Measurements from ENCODE around the gene COL6A2. TPM values are rescaled to one million over a fixed set of nuclear protein-coding genes. Genes with fewer than 3 reads are reported as not detected.

The COL6A2 gene
- polyA plus RNA-seq, 3 donors, result 0.01 TPM; not detected in 2

DNA sequence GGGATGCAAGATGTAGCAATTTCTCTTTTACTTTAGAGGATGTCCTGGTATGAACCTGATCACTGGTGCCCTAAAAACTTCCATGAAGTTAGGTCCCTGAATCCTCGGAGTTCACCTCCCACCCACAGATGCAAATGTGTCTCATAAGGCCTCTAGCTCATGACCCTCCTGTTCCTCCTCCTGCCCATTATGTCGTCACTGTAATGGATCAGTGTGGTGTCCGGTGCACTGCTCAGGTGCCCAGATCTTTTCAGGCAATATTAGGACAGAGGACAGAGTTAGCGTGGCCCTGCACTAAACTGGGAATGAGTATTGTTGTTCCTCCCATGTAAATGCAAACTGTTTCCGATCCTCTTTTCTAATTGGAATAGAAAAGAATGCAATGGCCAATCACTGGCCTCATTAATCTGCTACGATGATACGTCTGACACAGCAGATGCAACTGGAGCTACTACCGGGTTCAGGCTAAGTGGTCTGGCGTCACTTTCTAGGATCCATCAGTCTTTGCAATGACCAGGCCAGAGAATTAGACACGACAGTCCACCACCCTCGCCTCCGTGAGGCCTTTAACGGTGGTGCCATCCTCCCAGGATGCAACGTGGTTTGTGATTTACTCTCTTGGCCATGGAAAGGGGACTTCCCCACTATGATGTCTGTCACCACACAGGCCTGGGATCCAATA, 3.4 kb upstream of the COL6A2 start:
- Histone ChIP-seq H3K36me3 (replicated peaks in 1 of 2; ENCODE audit: control insufficient read depth in 1 of 2, insufficient read depth in 2 of 2, low read length in 2 of 2) (no peaks in the 10 kb centered on the region), H3K4me3 (replicated peaks in 1 of 3; ENCODE audit: low read depth in 2 of 3, low read length in 3 of 3) (no peak overlapping the region), H2AFZ (ENCODE audit: insufficient read depth, low read depth, low read length, poor library complexity, severe bottlenecking) (no peak overlapping the region), H3K27ac (ENCODE audit: low read depth in 1 of 2, low read length in 2 of 2) (no peak overlapping the region), H3K4me1 (ENCODE audit: control insufficient read depth in 1 of 2, insufficient read depth in 2 of 2, low read length in 2 of 2) (no peaks in the 10 kb centered on the region), H4K20me1 (ENCODE audit: insufficient read depth, low read length) (no peaks in the 10 kb centered on the region), H3K4me2 (replicated peaks; ENCODE audit: extremely low read depth, low read length, poor library complexity, severe bottlenecking) (no peak overlapping the region), H3K9ac (ENCODE audit: insufficient read depth, low read length, poor library complexity, severe bottlenecking) (no peak overlapping the region), H3K79me2 (ENCODE audit: insufficient read depth, low read length) (no peaks in the 10 kb centered on the region), H3K27me3 (ENCODE audit: control insufficient read depth in 2 of 2, insufficient read depth in 2 of 2, low read length in 2 of 2) (peaks cover 0 to 21% of the 10 kb centered on the region in 2 donors), H3K9me3 (replicated peaks in 1 of 2; ENCODE audit: control insufficient read depth in 1 of 2, insufficient read depth in 1 of 2, low read length in 2 of 2) (peaks cover 0 to 6% of the 10 kb centered on the region in 2 donors)
- Mint-ChIP-seq H3K4me3 (no peak overlapping the region), H3K4me1 (no peaks in the 10 kb centered on the region), H3K27ac (no peak overlapping the region), H3K9me3 (peaks cover 3 to 24% (median 12%) of the 10 kb centered on the region in 7 donors), H3K36me3 (no peaks in the 10 kb centered on the region), H3K27me3 (ENCODE audit: low read depth in 3 of 3) (peaks cover 22 to 29% (median 23%) of the 10 kb centered on the region in 3 donors)
- TF ChIP-seq, protein P1, sequence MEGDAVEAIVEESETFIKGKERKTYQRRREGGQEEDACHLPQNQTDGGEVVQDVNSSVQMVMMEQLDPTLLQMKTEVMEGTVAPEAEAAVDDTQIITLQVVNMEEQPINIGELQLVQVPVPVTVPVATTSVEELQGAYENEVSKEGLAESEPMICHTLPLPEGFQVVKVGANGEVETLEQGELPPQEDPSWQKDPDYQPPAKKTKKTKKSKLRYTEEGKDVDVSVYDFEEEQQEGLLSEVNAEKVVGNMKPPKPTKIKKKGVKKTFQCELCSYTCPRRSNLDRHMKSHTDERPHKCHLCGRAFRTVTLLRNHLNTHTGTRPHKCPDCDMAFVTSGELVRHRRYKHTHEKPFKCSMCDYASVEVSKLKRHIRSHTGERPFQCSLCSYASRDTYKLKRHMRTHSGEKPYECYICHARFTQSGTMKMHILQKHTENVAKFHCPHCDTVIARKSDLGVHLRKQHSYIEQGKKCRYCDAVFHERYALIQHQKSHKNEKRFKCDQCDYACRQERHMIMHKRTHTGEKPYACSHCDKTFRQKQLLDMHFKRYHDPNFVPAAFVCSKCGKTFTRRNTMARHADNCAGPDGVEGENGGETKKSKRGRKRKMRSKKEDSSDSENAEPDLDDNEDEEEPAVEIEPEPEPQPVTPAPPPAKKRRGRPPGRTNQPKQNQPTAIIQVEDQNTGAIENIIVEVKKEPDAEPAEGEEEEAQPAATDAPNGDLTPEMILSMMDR (IDR thresholded peaks at IDR 0.05), result no peak
- intact Hi-C loops (cut with micrococcal nuclease), result no loop called here
- DNase-seq, result no peak
- 80% methylated on average over 13 of the region's 14 CpGs for WGBS (ENCODE audit: insufficient coverage)

DNA sequence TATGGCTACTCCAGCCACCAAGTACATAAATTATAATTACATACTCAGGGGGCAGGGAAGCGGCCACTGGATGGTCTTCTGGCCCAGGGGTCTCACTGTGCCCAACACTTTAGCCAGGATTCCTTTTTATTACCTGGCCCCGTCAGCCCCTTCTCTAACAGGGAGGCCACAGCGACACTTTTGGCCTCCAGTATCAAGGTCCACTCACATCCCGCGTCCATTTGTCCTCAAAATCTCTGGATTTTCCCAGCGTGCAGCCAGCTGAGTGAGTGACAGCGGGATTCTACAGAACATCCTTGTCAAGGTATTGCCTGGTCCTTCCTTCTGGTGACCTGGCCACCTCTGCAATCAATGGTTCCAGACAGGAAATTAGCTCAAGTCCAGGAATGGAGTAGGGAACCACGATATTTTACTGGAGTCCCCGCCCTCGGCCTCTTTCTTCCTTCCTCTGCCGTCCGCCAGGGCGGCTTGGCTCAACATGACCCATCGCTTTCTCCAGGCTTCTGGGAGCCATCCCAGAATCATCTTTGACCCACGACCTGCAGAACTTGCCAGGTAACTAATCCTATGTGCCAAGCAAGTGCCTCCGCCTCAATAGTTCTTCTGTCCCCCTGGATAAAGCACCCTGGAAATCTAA, 2.7 kb upstream of the COL6A2 start:
- H3K27ac ChIP-seq (ENCODE audit: low read depth in 1 of 2, low read length in 2 of 2), result no peak overlapping the region
- H3K27me3 Mint-ChIP-seq (ENCODE audit: low read depth in 3 of 3), result peaks cover 28 to 36% (median 29%) of the 10 kb centered on the region in 3 donors
- H3K36me3 Mint-ChIP-seq, result no peaks in the 10 kb centered on the region
- H3K4me3 ChIP-seq (replicated peaks in 1 of 3; ENCODE audit: low read depth in 2 of 3, low read length in 3 of 3), result no peak overlapping the region
- H3K4me1 Mint-ChIP-seq, result no peaks in the 10 kb centered on the region
- no peaks in the 10 kb centered on the region for H3K79me2 ChIP-seq (ENCODE audit: insufficient read depth, low read length)
- H3K9ac ChIP-seq (ENCODE audit: insufficient read depth, low read length, poor library complexity, severe bottlenecking), result no peak overlapping the region
- no peaks in the 10 kb centered on the region for H3K4me1 ChIP-seq (ENCODE audit: control insufficient read depth in 1 of 2, insufficient read depth in 2 of 2, low read length in 2 of 2)
- TF ChIP-seq, protein P1 (IDR thresholded peaks at IDR 0.05), result no peak
- WGBS (ENCODE audit: insufficient coverage), result 76% methylated on average over 16 of the region's 16 CpGs
- H3K9me3 Mint-ChIP-seq, result peaks cover 5 to 26% (median 14%) of the 10 kb centered on the region in 7 donors
- intact Hi-C loops (cut with micrococcal nuclease), result no loop called here
- H3K4me3 Mint-ChIP-seq, result no peak overlapping the region
- H3K36me3 ChIP-seq (replicated peaks in 1 of 2; ENCODE audit: control insufficient read depth in 1 of 2, insufficient read depth in 2 of 2, low read length in 2 of 2), result no peaks in the 10 kb centered on the region
- DNase-seq, result no peak
- no peaks in the 10 kb centered on the region for H4K20me1 ChIP-seq (ENCODE audit: insufficient read depth, low read length)
- H3K27ac Mint-ChIP-seq, result peak overlapping the region in 1 of 7 donors; percentile 21
- no peak overlapping the region for H2AFZ ChIP-seq (ENCODE audit: insufficient read depth, low read depth, low read length, poor library complexity, severe bottlenecking)
- peaks cover 0 to 28% of the 10 kb centered on the region in 2 donors for H3K27me3 ChIP-seq (ENCODE audit: control insufficient read depth in 2 of 2, insufficient read depth in 2 of 2, low read length in 2 of 2)
- peaks cover 0 to 9% of the 10 kb centered on the region in 2 donors for H3K9me3 ChIP-seq (replicated peaks in 1 of 2; ENCODE audit: control insufficient read depth in 1 of 2, insufficient read depth in 1 of 2, low read length in 2 of 2)
- no peak overlapping the region for H3K4me2 ChIP-seq (replicated peaks; ENCODE audit: extremely low read depth, low read length, poor library complexity, severe bottlenecking)

Measured in CD14-positive monocyte (primary cell).